LNCAP (cell line): ENCODE measurements around the gene TMSB10.

ENCODE experiments used
- CTCF ChIP-seq: fragments of 450-650 bp; IDR thresholded peaks from 2 replicates; pipeline ENCODE4 v1.5.1; 2017; ENCODE audit warnings: mild to moderate bottlenecking

The TMSB10 gene

GRCh38 chr2:84940831-84941412, 35.5 kb downstream of the TMSB10 start:
- no peak for TF ChIP-seq CTCF

GRCh38 chr2:84942166-84942565, 36.7 kb downstream of the TMSB10 start:
- no peak for TF ChIP-seq CTCF

GRCh38 chr2:84942964-84943421, 37.5 kb downstream of the TMSB10 start:
- no peak for TF ChIP-seq CTCF

GRCh38 chr2:84944295-84944909, 38.9 kb downstream of the TMSB10 start:
- no peak for TF ChIP-seq CTCF

- no peak for TF ChIP-seq CTCF
Observed at GRCh38 chr2:84946204-84947009, 41.0 kb downstream of the TMSB10 start.

- no peak for TF ChIP-seq CTCF
Observed at GRCh38 chr2:84947010-84947593, 41.6 kb downstream of the TMSB10 start.

- TF ChIP-seq CTCF: no peak
Observed at GRCh38 chr2:84953535-84953934, 48.1 kb downstream of the TMSB10 start.
